GM19328 (cell line): ENCODE data around the gene FMNL1.

Source experiments
- ATAC-seq: cut with Tn5 transposase; IDR thresholded peaks from one replicate; pipeline ENCODE4 v1.9.1; 2021; ENCODE audit warnings: mild to moderate bottlenecking, moderate library complexity; ENCODE audit not compliant: unreplicated experiment

Gene FMNL1

DNA sequence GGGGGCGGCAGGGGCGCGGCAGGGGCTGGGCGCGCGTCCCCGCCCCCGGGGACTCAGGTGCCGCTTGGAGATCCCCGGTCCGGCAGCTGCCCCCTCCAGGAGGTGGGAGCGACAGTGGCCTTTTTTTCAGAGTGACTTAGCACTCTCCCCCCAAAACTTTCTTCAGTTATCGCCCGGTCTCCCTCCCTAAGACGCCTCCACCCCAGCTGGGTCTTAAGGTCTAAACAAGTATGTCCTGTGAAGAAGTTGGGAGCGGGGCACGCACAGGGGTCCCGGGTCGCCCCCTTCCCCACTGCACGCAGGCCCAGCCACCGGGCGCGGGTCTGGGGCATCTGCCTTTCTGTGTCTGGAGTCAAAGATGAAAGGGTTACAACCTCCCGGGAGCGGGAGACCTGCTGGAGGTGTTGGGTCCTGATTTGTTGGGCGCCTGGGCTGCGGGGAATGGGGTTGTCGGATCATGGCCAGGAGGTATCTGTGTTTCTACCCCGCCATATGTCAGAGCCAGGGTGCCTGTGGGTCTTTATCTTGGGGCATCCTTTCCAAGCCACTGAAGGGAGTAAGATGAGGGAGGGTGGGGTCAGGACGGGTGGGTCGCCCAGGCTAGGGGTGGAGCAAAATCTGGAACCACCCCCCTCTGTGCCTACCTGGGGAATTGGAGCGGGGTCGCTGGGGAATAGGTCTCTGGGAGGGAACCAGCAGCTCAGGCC lies 757 bp downstream of the FMNL1 start:
- no peak for ATAC-seq

DNA sequence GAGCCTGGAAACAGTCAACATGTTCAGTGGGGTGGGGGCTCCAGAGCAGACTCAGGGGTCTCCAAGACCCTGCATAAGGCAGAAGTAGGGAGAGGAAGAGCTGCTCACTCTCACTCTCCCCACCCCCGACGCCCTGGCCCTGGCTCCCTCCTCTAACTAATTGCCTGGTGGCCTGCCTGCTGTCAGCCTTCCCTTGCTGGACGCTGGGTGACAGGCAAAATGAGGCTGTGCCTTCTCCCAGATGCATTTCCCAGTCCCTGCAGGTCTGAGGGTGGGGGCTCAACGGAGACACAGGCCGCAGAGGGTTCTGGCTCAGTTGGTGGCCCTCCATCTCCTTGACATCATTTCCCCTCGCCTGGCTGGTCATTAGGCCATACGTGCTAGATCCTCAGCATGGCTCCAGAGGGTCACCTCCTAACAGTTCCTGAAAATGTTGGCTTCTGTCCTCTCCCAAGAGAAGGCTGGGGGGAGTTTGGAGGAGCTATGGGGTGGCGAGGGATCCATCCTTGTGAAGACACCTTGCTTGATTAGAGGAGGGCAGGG lies 1.4 kb downstream of the FMNL1 start:
- ATAC-seq, result no peak

DNA sequence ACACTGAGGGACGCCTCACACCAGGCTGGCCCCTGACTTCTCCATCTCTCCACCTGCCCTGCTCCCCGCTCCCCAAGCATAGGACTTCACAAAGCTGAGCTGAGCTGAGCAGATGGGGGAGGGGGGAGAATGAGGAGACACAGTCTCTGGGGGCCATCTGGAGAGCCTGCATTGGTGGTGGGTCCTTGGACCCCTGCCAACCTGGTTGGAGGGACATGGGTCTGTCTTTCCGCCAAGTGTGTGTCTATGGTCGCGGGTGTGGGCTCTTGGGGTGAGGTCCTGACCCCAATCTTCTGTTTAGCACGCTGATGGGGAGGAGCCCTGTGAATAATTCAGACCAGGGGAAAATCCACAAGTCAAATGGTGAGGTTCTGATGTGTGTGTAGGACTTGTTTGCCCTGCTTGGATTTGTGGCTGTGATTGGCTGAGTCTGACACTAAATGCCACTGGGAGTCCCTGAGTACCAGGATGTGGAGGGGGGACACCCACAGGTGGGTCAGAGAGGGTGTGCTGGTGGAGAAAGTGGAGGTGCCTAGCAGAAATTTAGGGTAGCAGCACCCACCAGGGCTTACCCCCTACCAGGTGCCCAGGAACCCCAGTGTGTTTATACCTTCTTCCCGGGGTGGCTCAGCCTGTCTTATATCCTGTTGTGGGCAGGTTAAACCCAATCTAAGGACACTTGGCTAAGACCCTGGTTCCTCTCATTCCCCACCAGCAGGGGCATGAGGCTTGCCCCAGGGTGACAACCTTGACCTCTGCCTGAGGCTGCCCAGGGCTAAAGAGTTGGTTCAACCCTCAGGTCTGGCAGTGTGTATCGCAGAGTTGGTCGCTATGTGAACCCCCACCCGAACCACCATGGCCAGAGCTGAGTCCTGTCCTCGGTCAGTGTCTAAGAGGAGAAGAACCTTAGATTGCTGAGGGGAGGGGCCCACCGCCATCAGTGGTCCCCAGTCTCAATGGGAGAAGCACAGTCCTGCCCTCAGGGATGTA lies 2.1 kb downstream of the FMNL1 start:
- ATAC-seq, result no peak

DNA sequence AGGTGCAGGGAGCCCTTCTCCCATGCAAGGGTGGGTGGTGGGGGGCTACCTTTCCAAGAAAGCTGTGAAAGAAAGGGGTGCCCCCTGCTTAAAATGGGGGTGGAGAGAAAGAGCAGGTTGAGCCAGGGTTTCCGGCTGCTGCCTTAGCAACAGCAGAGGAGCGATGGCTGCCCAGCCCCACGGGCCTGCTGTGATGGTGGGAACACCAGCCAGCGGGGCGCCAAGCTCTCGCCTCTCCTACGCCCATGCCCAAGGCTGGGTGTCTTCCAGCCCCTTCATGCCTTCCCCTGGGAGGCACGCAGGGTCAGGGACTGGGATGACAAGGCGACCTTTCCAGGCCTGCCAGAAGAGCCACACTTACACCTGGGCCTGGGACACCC lies 3.0 kb downstream of the FMNL1 start:
- no peak for ATAC-seq

DNA sequence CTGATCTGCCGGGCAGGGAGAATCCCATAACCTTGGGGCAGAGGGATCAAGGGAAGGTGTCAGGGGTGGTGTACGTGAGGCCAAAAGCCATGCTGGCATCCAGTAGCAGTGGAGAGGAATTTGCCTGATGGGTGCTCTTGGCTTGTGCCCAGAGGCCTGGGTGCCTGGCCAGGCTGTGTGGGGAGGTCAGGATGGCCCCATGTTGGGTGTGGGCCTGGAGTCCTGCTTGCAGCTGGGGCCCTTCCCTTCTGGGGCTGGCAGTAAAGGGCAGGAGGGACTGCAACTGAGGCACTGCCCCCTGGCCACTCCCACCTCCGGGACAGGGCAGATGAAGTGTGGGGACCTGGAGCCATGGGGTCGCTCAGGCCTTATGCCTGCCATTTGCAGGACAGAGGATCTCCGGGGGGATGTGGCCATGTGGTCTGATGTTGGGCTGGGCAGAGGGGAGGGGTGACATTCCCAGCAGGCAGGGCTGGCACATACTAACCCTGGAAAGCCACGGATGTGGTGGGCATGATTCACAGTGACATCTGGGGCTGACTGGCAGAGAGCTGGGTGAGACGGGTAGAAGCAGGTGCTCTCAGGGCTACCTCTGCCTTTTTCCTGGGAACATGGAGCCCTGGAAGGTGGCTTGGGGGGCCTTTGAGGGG lies 3.5 kb downstream of the FMNL1 start:
- ATAC-seq, result no peak

DNA sequence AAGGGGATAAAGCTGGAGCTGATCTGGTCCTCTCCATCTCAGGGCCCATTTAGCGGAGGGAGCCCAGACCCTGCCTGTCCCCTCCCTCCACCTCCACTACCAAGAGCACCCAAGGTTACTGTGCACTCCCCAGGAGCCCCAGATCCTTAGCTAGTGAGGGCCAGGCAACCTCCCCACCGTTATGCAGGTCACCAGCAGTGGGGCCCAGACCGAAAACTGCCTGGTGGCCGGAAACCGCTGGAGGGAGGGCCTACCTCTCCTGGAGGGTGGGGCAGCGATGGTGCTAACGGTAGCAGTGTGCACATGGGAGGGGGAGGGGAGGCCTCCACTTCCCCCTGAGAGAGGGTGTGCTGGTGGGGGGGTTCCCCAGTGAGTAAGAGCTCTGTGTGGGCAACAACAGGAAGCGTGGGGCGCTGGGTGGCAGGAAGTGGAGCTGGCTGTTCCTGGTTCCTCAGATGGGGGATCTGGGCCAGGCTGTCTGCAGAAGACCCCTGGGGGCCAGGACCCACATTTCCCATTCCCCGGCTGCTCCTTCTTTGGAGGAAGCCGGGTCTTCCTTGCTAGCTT lies 4.4 kb downstream of the FMNL1 start:
- ATAC-seq, result peak; percentile 45

DNA sequence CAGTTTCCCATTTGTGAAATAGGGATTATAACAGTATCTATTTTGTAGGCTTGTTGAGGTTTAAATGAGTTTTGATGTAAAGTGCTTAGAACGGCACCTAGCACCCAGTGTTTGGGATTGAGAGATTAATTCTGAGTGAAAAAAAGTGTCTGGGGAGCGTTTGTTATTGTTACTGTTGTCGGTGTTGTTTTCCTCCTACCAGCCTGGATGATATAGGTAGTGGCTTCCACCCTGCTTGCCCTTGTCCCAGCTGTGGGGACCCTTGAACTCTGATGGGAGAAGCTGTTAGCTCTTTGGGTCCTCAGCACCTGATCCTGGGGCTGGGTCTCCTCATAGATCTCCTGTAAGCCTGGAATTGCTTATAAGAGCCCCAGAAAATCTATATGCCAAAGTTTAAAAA lies 4.9 kb downstream of the FMNL1 start:
- ATAC-seq, result no peak

DNA sequence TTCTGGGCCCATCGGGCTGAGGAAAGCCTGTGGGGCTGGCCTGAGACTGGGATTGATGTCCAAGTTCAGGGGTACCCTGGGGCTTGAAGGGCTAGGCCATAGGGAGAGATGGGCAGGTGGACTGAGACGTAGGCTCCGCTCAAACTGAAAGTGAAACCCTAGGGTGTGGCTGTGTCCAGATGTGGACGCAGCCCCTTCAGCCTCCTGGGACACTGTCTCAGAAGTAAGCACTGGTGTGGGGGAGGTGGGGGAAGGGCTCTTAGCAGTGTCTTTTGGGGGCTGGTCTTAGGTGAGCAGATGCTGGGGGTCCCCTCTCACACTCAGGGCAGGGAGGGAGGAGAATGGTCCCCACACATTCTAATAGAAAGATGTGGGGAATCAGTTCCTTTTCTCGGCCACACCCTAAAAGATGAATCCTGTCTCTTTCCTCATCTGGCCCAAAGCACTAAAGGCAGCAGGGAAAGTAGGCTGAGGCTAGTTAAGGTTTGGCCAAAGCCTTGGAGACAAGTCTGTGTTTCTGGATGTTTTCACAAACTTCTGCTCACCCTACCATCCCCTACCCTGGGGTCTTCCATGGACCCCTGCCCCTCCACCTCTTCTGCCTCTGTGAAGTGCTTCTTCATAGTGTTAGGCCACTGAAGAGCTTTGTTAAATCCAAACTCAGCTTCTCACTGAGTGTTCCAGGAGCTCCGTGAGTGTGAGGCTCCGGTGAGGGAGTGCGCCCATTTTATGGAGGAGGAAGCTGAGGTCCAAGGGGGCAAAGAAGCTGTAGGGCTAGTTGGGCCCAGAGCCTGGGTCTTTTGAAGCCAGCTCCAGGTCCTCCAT lies 5.6 kb downstream of the FMNL1 start:
- no peak for ATAC-seq

DNA sequence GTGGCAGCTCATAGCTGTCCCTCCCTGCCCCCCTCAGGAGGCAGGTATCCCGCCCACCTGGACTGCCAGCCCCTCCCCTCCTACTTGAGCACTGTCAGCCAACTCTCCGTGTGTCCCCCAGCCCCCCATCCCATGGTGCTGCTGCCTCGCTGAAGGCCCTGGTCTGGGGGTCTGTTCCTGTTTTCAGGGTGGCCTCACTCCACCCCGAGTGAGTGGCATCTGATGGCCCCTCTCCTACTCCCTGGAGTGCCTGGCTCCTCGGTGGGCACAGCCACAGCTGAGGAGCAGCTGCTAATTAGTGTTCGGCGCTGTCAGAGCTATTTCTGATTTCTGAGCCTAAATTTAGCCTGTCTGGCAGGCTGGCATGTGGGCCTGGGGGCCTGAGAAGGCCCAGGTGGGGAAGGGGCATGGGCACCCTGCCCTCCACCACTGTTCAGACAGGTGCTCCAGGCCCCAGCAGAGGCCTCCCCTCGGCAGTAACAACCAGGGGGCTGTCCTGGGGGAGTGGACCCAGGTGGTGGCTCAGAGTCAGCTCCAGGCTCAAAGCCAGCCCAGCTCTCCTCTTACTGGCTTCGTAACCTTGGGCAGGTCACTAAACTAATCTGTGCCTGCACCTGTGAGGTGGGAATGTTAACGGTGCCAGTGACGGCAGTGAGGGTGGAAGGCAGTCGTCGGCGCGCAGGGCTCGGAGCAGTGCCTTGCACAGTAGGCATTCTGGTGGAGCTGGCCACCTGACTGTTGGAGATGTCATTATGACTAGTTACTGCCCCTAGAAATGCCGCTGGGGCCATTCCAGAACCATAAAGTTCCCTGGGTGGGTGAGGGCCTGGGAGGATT lies 6.5 kb downstream of the FMNL1 start:
- no peak for ATAC-seq

DNA sequence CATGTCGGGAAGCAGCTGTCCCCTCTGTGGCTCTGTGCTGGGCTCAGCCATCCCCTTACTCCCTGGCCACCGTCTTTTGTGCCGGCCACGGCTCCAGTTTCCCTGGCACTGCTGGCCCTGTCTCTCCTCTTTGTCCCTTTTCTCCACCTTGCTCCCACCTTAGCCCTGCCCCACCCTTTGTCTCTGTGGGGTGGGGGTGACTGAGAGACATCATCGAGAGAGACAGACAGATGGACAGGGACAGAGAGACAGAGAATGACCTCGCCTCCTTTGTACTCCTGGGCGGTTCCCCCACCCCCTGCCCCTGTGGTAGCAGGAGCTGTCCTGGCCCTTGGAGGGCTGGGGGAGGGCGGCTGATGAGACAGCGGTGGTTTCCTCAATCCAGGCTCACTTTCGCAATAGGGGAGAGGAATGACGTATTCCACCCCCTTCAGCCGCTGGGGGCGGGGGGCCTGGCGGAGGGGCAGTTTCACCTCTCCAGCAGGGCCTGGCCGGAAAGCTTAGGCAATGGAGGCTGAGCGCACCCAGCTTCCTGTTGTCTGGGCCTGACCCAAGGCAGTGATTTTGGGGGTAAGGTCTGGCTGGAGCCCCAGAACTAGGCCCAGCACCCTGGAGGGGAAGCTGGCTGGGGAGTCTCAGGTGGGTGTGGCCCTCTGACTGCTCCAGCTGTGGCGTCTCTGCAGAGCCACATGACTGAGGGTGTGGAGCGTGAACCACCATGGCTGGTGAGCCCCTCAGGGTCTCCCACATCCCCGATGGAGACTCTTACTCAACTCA lies 7.3 kb downstream of the FMNL1 start:
- ATAC-seq, result no peak

DNA sequence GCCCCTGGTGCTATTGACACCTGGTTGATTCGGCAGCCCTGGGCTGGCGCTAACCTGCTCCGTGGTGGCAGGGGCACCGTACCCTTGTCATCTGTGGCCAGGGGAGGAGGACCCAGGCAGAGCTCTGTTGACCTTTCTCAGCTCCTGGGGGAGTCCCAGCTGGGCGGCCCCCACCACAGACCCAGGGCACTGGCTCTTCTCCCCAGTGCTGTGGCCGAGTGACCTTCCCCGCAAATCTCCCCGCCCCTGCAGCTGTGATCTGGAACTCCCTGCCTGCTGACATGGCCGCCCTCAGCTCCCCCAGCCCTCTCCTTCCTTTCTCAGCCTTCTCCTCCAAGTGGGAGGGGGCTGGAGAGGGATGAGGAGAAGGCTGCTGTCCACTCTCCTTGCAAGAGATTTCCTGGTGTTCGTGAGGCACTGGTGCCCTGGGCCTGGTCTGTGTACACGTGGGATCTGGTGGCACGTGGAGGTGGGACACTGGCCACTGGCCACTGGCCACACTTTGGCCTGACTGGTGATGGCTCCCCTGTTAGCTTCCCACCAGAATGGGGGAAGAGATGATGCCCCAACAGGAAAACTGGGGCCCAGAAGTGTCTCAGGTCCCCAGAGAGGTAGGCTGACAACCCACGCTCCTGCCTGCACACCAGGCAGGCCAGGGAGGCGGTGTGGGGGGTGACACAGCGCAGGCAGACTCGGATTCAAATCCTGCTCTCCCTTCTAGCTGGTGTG lies 8.2 kb downstream of the FMNL1 start:
- ATAC-seq, result no peak

DNA sequence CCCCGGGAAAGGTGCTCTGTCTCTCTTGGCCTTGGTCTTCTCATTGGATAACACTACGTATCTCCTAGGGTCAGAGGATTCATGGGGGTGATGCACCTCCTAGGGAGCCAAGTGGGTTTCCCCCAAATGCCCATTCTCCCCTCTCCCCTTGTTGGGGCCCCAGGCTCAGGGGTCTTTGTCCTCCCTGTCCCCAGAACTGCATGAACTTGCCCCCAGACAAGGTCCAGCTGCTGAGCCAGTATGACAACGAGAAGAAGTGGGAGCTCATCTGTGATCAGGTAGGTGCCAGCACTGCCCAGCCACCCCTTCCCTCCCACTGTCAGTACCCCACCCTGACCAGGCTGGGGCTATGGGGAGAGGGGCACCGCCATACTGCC lies 8.7 kb downstream of the FMNL1 start:
- no peak for ATAC-seq

DNA sequence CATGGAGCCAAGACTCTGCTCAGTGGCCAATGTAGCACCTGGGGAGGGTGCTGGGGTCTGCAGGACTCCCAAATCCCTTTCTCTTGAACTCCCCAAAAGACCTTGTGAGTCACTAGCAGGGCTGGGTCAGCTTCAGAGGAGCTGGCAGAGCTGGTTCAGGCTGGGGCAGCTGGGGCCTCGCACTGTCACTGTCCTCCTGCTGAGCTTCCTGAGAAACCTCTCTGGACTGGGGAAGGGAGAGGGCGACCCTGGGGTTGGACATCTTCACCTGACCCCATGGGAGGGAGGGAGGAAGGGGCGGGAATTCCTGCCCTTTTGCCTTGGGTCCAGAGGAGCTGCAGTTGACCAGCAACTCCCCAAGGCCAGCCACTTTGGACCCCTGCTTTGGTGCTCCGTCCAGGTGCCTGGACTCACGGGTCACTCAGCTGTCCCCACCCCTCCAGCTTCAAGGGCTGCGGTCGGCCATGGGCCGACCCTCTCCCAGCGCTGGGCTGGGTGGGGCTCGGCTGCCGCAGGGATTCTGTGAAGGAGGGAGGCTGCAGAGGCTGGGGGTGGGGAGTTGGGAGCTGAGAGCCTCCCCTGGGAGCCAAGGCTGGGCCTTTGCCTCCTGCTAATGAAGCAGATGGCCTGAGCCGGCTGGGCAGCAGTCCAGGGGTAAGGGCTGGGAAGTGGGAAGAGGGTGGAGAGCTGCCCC lies 9.2 kb downstream of the FMNL1 start:
- no peak for ATAC-seq

DNA sequence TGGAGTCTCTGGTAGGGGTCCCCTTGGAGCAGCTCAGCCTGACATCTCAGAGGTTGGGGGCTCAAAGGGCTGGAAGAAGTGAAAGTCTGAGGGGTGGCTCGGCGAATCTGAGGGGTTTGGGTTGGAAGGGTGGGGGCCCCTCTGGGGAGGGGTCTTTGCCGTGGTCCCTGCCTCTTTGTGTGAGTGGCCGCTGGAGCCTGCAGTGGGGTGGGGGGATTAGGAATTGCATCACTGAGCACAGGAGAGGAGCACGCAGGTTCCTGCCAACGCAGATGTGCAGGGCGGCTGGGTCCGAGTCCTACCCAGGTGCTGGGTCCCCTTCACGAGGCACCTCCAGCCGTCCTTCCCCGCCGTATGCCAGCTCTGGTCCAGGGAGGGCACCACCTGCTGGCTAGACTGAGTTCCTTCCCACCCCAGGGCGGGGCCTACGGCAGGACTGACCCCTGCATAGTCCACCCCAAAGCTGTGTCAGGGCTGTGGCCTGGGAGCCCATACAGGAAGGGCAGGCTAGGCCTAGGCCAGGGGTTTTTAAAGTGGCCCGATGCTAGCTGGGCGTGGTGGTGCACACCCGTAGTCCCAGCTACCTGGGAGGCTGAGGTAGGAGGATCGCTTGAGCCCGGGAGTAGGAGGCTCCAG lies 9.9 kb downstream of the FMNL1 start:
- ATAC-seq, result no peak

DNA sequence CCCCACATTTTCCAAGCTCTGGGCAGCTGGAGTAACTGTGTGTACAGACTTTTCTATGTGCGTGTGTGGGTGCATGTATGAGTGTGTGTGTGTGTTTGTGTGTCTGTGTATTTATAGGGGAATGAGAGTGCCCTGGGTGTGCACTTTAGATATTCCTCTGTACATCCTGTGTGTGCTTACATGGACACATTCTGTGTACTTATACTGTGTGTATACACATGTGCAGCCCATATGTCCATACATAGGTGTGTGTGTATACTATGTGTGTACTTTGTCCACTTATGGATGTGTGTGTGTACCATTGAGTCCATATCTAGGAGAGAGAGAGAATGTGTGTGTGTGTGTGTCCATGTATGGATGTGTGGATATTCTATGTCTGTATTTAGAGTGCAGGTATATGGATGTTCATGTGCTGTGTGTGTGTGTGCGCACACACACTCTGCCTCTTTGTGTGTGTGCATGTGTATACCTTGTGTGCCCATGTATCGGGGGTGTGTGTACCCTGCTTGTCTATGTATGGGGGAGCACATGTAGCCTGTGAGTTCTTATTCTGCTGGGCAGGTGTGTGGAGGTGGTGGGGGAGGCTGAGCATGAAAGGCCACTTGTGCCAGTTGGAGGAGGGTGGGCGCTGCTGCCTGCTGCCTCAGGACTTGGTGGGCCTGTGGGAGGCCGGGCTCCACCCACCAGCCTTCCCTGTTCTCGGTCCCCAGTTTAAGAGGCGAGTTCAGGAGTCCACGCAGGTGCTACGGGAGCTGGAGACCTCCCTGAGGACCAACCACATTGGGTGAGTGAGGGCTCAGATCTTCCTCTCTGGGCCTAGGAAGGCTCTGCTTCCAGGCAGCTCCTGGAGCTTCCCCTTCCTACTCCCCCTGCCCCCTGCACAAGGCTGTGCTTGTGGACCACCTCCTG lies 11.1 kb downstream of the FMNL1 start:
- ATAC-seq, result no peak

DNA sequence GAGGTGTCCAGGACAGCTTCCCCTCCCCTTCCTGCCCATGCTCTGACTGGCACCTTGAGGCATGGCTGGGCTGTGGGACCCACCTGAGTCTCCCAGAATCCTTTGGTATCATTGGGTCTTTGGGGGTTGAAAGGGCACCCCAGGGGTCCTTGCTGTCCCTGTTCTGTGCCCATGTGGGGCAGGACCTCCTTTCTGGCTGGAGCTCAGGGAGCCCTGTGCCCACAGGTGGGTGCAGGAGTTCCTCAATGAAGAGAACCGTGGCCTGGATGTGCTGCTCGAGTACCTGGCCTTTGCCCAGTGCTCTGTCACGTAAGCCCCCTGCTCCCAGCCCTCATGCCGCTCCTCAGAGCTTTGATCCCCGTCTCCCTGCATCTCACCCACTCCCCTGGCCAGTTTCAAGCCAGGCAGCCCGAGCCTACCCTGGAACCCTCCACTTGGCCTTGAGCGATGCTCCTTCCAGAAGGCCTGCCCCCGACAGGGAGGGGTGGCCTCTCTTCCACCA lies 11.8 kb downstream of the FMNL1 start:
- ATAC-seq, result no peak
